Testis (tissue), 3 donors: ENCODE data around the gene STEAP3. TPM values are rescaled to one million over a fixed set of nuclear protein-coding genes. Genes with fewer than 3 reads are reported as not detected.

Experiments
- DNase-seq: peaks from one replicate; pipeline ENCODE4 v3.0.0-alpha.2; 2019
- H3K27ac ChIP-seq, 2 donors: fragments of 200-600 bp; sonication (generic); one replicate each; pipeline ENCODE4 v1.5.1; 2019
- H3K27me3 ChIP-seq: fragments of 200-600 bp; sonication (generic); one replicate; pipeline ENCODE4 v1.5.1; 2019
- H3K36me3 ChIP-seq: fragments of 200-600 bp; sonication (generic); one replicate; pipeline ENCODE4 v1.5.1; 2017; ENCODE audit warnings: low read depth; ENCODE audit errors: missing control alignments
- H3K4me1 ChIP-seq: fragments of 200-600 bp; sonication (generic); one replicate; pipeline ENCODE4 v1.5.1; 2019
- H3K4me3 ChIP-seq, 2 donors: fragments of 200-600 bp; sonication (generic); one replicate each; pipeline ENCODE4 v1.5.1; 2017 to 2019
- H3K9me3 ChIP-seq: fragments of 200-600 bp; sonication (generic); one replicate; pipeline ENCODE4 v1.5.1; 2017
- POLR2A ChIP-seq: fragments of 450-650 bp; IDR thresholded peaks from one replicate; pipeline ENCODE4 v1.6.1; 2017; ENCODE audit warnings: antibody characterized with exemption, mild to moderate bottlenecking, moderate library complexity
- WGBS, 2 donors: methylation state at CpG; one replicate each; pipeline ENCODE4 v1.1.5; 2018; 5-methylcytosine and 5-hydroxymethylcytosine counted together
- intact Hi-C: fragments of 100-400 bp; cut with DNase I; formaldehyde crosslinking; loops from one replicate; pipeline ENCODE4 v1.15.1; 2023; ENCODE audit warnings: low total_unique reads
- polyA plus RNA-seq: library from polyadenylated mRNA; stranded (reverse); fragments of 350-450 nt; fragmentation: Illumina TruSeq; extraction: RNeasy Lipid Tissue Mini Kit (QIAGEN cat#74804); gene quantifications from one replicate; pipeline ENCODE4 v1.2.3, GENCODE V29; 2014; ENCODE audit warnings: low read depth, low replicate concordance; ENCODE audit not compliant: insufficient read depth
- total RNA-seq, 2 donors: library from RNA; depleted of rRNA; stranded (reverse); fragments of >200 nt; gene quantifications; one replicate each; pipeline ENCODE4 v1.2.3, GENCODE V29; 2016
- TF ChIP-seq, protein P1 (sequence below), 3 experiments: fragments of 450-650 bp in 2 of 3; fragments of 200-600 bp in 1 of 3; sonication (generic) in 1 of 3; IDR thresholded peaks; one replicate each; pipeline ENCODE4 v1.5.1; 2016 to 2019; ENCODE audit warnings: antibody characterized with exemption in 3 of 3, mild to moderate bottlenecking in 2 of 3, moderate library complexity in 1 of 3

The STEAP3 gene
- total and polyA plus RNA-seq, 3 donors from 2014 or later: 5.1 to 11.9 (median 5.6) TPM

GRCh38 chr2:119249855-119250717, 26.5 kb downstream of the STEAP3 start:
- H3K9me3 ChIP-seq: no peaks in the 10 kb centered on the region
- H3K36me3 ChIP-seq: no peaks in the 10 kb centered on the region
- no peak overlapping the region for H3K4me3 ChIP-seq
- DNase-seq: no peak
- no peak overlapping the region for H3K27ac ChIP-seq
- TF ChIP-seq, protein P1, sequence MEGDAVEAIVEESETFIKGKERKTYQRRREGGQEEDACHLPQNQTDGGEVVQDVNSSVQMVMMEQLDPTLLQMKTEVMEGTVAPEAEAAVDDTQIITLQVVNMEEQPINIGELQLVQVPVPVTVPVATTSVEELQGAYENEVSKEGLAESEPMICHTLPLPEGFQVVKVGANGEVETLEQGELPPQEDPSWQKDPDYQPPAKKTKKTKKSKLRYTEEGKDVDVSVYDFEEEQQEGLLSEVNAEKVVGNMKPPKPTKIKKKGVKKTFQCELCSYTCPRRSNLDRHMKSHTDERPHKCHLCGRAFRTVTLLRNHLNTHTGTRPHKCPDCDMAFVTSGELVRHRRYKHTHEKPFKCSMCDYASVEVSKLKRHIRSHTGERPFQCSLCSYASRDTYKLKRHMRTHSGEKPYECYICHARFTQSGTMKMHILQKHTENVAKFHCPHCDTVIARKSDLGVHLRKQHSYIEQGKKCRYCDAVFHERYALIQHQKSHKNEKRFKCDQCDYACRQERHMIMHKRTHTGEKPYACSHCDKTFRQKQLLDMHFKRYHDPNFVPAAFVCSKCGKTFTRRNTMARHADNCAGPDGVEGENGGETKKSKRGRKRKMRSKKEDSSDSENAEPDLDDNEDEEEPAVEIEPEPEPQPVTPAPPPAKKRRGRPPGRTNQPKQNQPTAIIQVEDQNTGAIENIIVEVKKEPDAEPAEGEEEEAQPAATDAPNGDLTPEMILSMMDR (IDR thresholded peaks at IDR 0.05): no peak
- TF ChIP-seq POLR2A: no peak
- H3K4me1 ChIP-seq: no peaks in the 10 kb centered on the region
- intact Hi-C loops: no loop called here
- H3K27me3 ChIP-seq: no peaks in the 10 kb centered on the region
- 60 to 79% methylated on average over 10 to 12 of the region's 12 CpGs for WGBS, 2 donors

GRCh38 chr2:119250718-119251290, 27.2 kb downstream of the STEAP3 start:
- no peaks in the 10 kb centered on the region for H3K4me1 ChIP-seq
- no peak overlapping the region for H3K4me3 ChIP-seq
- H3K9me3 ChIP-seq: no peaks in the 10 kb centered on the region
- DNase-seq: no peak
- no peaks in the 10 kb centered on the region for H3K27me3 ChIP-seq
- H3K27ac ChIP-seq: no peak overlapping the region
- TF ChIP-seq, protein P1 (IDR thresholded peaks at IDR 0.05): no peak
- TF ChIP-seq POLR2A: no peak
- intact Hi-C loops: no loop called here
- WGBS, 2 donors: 76 to 88% methylated on average over 9 to 10 of the region's 10 CpGs
- H3K36me3 ChIP-seq: no peaks in the 10 kb centered on the region

DNA sequence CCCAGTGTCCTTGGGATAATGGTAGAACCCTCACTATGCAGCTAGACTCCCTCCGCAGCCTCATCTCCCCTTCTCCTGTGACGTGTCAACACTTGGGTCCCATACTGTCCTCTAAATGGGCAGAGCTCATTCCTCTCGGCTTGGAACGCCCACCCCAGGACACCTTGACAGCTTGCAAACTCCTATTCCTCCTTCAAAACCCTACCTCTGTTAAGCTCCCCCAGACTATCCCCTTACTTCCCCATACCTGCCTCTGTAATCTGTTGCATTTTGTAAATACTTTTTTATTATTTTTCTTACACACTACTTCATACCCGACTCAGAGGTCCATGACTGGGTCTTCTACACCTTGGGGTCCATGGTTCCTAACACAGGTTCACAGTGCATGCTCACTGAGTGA, 28.0 kb downstream of the STEAP3 start:
- H3K4me1 ChIP-seq: no peaks in the 10 kb centered on the region
- H3K9me3 ChIP-seq: no peaks in the 10 kb centered on the region
- no peak for DNase-seq
- no peaks in the 10 kb centered on the region for H3K36me3 ChIP-seq
- no peaks in the 10 kb centered on the region for H3K27me3 ChIP-seq
- 95 to 97% methylated on average over 5 of the region's 5 CpGs for WGBS, 2 donors
- no peak overlapping the region for H3K27ac ChIP-seq
- TF ChIP-seq POLR2A: no peak
- TF ChIP-seq, protein P1 (IDR thresholded peaks at IDR 0.05): no peak
- no peak overlapping the region for H3K4me3 ChIP-seq
- intact Hi-C loops: no loop called here

DNA sequence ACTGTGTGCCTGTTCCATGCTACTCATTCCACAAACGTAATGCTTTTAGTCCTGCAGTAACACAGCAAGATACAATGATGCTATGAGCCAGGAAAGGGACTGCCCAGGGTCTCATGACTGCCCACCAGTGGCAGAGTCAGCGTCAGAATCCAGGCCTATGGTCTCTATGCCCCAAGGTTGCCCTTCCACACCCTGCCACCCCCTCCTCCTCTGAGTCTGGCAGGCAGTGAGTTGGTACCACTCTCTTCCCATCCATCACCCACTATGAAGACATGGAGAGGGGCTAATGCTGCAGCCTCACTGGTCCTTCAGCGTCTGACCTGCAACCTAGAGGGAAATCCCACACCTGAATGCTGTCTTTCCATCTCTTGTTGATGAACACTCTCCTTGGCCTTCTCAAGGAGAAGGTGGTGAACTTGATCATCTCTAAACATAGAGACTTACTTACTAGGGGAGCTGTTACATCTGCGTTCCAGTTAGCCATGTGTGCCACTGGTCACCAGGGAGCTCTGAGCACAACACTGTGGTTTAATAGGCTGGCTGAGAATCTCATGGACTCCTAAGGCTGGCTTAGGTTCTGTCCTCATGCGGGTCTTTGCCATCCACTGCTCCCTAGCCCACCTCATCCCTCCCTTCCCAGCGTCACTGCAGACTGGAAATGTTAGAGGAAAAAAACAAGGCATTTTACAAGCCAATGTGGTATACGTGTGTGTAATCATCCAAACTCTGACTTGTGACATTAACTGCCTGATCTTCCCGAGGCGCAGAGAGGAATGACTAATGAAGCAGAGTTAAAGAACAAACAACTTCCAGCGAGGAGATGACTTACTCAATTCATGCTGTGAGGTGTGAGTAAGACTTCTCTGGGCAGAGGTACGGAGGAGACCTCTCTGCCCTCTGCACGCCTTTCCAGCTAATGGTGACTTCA, 28.8 kb downstream of the STEAP3 start:
- H3K4me1 ChIP-seq: no peaks in the 10 kb centered on the region
- DNase-seq: no peak
- no peak overlapping the region for H3K27ac ChIP-seq
- no peak overlapping the region for H3K4me3 ChIP-seq
- no peaks in the 10 kb centered on the region for H3K36me3 ChIP-seq
- WGBS, 2 donors: 82 to 86% methylated on average over 11 to 12 of the region's 12 CpGs
- no peaks in the 10 kb centered on the region for H3K27me3 ChIP-seq
- no peaks in the 10 kb centered on the region for H3K9me3 ChIP-seq
- intact Hi-C loops: no loop called here
- TF ChIP-seq, protein P1 (IDR thresholded peaks at IDR 0.05): no peak
- no peak for TF ChIP-seq POLR2A
